Right lung (tissue), 5 donors: ENCODE measurements around the gene NUP107. TPM values are rescaled to one million over a fixed set of nuclear protein-coding genes. Genes with fewer than 3 reads are reported as not detected.

Experiments
- DNase-seq, 2 donors: peaks; one replicate each; pipeline ENCODE4 v3.0.0-alpha.2; 2013
- polyA plus RNA-seq, 5 donors: library from polyadenylated mRNA; unstranded; fragments of 120-200 nt; gene quantifications; one replicate each; pipeline versions ENCODE4 v1.2.1 to v1.2.3, GENCODE V29; 2013; ENCODE audit warnings: inconsistent platforms in 1 of 5, low replicate concordance in 1 of 5; ENCODE audit not compliant: insufficient read length in 5 of 5, insufficient read depth in 1 of 5

The NUP107 gene
- polyA plus RNA-seq, 5 donors: 53.9 to 95.6 (median 75.2) TPM

DNA sequence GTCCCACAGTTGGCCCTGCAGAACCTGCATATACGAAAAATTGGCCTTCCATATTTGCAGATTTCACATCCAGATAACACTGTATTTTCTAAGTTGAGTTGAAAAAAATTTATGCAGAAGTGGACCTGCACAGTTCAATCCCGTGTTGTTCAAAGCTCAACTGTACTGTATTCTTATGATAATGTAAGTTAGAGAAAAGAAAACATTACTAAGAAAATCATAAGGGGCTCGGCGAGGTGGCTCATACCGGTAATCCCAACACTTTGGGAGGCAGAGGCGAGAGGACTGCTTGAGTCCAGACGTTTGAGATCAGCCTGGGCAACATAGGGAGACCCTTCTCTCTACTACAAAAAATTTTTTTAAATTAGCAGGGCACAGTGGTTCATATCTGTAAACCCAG lies 41.0 kb downstream of the NUP107 start:
- no peak for DNase-seq

DNA sequence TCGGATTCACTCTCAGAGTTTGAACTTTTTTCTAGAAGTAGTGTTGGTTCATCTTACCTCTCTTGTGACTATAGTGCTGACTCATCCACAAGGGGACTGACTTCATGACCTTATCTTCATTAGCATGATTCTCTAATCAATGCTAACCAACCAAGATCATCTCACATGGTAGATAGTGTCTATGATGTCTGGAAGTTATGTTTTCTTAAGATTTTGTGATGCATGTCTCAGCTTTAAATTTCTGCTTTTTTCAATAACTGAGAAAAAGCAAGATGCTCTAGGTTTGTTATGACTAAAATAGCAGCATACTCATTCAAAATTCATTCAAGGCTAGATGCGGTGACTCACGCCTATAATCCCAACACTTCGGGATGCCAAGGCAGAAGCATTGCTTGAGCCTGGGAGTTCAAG lies 46.9 kb downstream of the NUP107 start:
- DNase-seq: no peak

DNA sequence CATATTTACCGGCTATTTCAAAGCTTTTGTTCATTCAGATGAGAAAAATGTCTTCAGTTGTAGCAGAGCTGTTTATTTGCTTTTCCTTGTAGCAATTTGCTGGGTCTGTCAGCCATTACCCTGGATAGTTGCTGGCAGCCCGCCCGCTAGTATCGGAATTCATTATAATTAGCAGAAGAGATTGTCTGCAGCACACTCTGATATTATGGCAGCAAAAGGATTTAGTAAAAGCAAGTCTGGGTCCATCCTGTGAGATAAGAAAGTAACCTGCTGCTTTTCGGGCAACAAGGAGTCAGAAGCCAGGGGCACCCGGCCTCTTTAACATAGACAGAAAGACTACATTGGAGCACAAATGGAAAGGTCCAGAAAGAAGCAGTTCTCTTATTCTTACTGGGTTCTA lies 53.1 kb downstream of the NUP107 start:
- no peak for DNase-seq

DNA sequence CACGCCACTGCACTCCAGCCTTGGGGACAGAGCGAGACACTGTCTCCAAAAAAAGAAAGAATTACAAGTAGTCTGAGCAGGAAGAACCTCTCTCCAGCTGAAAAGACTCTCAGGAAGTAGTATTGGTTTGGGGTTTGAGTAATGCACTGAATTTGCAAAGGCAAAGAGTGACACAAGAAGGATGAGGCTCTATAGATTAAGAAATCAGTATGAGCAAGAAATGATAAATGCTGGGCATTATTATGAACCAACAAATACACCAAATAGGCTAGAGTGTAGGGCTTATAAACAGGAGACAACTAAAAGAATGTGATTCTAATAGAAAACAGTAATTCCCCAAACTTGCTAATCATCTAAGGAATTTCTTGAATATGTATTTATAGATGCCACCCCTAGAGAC lies 56.6 kb downstream of the NUP107 start:
- DNase-seq: no peak

DNA sequence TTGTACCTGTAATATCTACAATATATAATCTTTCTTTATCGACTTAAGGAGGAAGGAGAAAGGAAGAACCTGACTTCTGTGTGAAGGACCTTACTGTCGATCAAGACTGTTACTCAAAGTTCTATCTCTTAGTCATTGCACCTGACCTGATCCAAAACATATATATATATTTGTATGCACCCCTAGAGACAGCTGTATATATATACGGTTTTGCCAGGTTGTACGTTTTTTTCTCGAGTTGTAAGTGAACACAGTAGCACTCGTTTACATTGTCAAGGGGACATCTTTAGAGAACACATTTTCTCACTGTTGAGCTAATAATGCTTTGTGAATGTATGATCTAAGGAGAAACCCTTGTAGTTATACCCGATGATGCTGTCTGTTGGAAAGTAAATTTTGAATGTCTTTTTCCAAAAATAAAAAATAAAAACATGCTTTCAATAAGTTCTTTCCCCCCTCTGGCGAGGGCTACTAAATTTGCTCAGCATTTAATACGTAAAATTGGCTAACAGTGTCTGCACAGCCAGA lies 58.7 kb downstream of the NUP107 start:
- DNase-seq: no peak

DNA sequence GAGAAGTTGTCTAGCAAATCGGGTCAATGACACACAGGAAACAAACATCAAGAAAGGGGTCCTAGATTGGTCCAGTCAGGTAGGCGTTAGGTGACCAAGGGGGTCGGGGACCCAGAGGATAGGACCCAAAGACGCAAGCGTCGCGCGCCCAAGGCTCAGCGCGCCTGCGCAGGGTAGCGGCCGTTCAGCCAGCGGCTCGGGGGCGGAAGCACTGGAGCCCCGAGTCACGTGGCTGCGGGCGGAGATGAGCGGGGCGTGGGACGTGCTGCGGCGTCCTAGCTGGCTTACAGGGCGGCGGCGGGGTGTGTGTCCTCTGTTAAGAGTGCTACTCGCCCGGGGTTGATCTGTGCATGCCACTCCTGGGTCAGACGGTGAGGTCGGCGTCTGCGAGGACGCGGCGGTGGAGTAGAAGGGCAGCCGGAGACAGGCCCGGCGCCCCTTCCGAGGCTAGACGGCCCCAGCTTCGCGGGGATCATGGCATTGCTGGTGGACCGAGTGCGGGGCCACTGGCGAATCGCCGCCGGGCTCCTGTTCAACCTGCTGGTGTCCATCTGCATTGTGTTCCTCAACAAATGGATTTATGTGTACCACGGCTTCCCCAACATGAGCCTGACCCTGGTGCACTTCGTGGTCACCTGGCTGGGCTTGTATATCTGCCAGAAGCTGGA lies 59.3 kb downstream of the NUP107 start, which contains the start of gene SLC35E3:
TSS of gene SLC35E3 (plus strand) at position 273 of the 668 bp plus-strand sequence. CDS start at position 475, 202 bp downstream.
- peak; percentile 88 for DNase-seq

DNA sequence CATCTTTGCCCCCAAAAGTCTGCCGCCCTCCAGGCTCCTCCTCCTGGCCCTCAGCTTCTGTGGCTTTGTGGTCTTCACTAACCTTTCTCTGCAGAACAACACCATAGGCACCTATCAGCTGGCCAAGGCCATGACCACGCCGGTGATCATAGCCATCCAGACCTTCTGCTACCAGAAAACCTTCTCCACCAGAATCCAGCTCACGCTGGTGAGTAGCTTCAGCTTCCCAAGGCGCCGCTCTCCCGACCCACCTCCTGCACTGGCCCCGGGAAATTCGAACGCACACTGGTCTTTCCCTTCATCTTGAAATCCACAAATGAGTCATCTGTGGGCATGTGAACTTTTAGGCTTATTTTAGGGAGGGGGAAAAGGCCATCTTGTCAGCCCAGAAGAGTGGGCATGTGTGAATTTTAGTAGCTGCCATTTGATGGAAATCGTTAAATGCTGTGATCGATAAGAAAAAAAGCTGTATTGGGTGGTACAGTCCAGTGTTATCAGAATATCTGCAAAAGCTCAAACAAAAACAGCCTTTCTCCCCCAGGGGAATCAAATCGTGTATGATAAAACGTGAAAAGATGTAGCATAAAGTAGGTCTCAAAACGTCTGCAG lies 59.9 kb downstream of the NUP107 start:
- DNase-seq: peak; percentile 40 to 47

DNA sequence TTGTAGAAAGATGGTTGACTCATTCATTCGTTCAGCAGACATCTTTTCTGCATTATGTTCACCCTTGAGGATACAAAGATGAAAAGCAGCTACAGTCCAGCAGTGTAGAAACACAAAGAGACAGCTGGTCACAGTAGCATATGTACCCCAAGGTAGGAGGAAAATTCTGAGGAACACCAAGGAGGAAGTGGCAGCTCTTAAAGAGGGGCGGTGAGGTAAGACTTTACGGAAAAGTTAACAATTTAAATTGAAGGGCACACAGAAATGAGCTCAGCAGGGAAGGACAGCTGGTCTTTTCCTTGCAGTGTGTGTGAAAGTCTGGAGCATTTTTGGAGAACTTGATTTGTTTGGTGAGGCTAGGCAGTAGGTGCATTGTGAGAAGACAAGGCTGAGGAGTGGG lies 62.7 kb downstream of the NUP107 start:
- no peak for DNase-seq

DNA sequence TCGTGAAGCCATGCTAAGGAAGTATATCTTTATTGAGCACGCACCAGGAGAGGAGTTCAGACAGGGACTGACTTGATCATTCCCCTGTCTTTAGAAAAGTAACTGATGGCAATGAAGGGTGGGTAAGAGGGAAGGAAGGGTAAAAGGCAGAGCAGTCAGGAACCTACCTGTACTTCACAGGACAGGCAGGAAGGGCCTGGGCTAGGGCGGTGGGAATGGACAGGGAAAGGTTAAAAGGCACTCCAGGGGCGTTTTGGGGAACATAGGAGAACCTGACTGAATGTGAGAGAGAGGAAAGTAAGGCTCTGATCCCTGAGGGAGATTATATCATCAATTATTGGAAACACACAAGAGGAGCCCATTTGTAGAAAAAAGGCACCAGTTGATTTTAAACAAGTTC lies 63.1 kb downstream of the NUP107 start:
- no peak for DNase-seq

DNA sequence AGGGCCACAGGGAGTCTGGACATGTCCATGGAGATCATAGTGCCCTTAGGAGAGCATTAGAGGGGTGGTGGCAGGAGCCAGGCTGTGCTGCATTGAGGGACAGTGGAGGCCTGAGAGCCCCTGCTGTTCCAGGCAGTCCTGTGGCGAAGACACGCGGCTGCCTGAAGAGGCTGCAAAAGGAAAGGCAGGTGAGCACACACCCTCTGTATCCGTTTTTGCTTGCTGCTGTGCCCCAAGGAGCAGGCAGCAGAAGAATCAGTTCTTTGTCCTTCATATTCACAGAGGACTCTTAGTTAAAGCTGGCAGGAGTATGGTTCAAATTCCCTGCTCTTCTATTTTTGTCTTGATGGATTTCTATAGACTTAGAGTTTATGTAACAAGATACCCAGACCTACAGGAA lies 63.7 kb downstream of the NUP107 start:
- DNase-seq: no peak

DNA sequence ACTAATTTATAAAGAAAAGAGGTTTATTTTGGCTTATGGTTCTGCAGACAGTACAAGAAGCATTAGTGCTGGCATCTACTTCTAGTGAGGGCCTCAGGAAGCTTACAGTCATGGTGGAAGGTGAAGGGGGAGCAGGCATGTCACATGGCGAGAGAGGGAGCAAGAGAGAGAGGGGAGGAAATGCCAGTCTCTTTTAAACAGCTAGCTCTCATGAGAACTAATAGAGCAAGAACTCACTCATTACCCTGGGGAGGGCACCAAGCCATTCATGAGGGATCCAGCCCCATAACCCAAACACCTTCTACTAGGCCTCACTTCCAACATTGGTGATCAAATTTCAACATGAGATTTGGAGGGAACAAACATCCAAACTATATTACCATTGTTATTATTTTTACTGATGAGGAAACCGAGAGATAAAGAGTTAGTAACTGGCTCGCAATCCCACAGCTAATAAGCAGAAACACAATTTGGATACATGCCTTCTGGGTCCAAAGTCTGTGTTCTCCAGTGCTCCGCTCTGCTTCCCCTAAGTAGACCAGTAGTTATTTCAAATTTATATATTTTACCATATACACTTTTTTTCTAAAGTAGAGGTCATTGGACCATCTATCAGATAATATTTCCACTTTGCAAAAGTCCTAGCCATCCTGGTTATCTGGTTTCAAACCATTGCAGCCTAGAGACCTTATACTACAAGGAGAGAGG lies 68.9 kb downstream of the NUP107 start:
- no peak for DNase-seq

DNA sequence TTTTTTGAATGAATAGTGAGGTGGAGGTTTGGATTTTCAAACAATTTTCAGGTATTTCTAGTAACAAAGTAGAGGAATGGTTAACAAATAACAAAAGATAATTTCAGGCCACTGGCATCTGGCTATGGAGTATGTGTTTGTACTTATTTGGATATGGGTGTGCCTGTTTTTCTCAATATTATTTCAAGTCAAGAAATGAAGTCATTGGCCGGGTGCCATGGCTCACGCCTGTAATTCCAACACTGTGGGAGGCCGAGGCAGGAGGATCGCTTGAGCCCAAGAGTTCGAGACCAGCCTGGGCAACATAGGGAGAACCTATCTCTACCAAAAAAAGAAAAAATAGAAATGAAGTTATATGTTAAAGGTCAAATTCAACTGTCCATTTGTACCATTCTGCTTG lies 73.1 kb downstream of the NUP107 start:
- no peak for DNase-seq

DNA sequence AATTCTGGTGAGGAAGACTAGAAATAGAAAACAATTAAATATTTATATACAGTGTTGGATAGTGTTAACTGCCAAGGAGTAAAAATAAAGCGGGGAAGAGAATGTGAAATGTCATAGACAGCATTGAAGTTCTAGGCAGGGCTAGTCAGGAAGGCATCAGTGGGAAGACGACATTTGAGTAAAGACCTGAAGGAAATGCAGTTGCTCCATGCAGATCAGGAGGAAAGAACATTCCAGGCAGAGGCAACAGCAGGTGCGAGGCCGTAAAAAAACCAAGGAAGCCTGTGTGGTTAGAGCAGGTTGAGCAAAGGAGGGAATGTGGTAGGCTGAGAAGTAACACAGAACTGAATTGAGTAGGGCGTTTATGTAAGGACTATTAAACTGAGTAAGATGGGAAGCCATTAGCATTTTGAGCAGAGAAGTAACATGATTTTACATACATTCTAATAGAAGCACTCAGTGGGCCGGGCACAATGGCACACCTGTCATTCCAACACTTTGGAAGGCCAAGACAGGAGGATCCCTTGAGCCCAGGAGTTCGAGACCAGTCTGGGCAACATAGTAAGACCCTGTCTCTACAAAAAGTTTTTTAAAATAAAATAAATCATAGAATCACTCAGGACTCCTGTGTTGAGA lies 74.1 kb downstream of the NUP107 start:
- no peak for DNase-seq

DNA sequence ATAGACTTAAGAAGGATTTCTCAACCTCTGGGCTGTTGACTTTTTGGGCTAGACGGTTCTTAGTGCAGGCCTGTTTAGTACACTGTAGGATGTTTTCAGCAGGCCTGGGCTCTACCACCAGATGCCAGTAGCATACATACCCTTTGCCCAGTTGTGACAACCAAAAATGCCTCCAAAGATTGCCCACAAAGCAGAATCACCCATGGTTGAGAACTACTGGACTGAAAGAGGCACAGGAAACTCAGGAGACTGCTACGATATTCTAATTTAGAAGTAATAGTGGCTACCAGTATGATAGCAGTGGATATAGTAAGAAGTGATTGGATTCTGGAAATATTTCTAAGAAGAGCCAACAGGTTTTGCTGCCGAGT lies 74.6 kb downstream of the NUP107 start:
- DNase-seq: no peak

DNA sequence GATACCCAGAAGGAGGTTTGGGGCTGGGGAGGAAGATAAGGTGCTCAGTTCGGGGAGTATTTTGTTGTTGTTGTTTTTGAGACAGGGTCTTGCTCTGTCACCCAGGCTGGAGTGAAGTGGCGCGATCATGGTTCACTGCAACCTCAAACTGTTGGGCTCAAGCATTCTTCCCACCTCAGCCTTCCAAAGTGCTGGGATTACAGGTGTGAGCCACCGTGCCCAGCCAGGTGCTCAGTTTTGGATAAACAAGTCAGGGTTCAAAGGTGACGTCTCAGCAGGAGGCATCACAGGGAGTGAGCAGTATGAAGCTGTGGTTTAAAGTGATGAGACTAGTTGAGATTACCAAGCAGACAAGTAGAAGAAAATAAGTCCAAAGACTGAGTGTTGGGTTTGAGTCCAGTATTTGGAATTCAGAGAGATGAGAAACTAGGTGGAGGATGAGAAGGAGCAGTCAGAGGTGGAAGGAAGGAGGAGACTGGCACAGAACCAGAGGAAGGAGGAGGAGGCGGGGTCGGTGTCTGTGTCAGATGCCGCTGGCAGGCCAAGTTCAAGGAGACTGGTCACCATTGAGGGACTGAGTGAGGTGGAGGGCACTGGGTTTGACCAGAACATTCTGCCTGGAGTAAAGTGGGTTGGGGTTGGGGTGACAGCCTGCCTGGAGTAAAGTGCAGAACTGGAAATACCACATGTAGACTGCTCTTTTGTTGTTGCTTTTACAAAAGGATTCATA lies 75.3 kb downstream of the NUP107 start:
- no peak for DNase-seq

DNA sequence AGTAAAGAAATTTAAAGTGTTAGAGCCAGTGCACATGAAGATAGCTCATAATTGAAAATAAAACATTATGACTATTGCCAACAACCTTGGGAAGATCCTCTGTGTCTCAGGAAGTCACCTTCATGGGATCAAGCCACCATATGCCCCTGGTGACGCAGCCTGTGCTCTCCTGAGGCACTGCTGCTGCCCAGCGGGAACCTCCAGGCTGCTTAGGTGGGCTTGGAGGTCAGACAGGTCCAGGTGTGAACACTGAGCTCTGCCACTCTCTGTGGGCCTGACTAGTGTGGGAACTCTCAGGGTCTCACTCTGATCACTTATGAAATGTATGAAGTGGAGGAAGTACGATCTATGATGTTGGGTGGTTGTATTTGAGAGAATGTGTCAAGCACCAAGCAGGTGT lies 75.9 kb downstream of the NUP107 start:
- DNase-seq: no peak

DNA sequence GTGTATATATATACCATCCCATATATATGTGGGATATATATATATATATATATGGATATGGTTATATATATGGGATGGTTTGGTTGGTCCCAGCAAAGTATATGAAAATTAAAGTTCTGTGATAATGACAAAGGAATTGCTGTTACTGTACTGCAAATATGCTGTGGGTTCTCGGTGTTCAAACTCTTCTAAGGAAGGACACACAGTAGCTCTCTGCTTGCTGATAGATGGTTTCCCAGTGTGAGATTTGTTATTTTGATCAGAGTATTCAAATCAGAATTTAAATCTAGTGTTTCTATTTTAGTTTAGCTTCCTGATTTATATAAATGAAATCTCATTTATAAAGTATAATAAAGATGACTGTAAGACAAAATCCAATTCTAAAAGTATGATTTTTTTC lies 78.9 kb downstream of the NUP107 start:
- no peak for DNase-seq

DNA sequence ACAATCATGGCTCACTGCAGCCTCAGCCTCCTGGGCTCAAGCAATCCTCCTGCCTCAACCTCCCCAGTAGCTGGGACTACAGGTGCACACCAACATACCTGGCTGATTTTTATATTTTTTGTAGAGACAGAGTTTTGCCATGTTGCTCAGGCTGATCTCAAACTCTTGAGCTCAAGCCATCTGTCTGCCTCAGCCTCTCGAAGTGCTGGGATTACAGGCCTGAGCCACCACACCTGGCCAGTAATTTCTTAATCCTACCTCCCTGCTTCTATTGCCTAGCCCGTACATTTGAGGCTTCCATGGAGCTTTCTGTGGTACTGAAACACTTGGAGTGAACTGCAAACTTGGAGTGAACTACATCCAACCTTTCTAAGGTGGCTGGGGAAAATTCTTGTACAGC lies 79.9 kb downstream of the NUP107 start:
- no peak for DNase-seq

DNA sequence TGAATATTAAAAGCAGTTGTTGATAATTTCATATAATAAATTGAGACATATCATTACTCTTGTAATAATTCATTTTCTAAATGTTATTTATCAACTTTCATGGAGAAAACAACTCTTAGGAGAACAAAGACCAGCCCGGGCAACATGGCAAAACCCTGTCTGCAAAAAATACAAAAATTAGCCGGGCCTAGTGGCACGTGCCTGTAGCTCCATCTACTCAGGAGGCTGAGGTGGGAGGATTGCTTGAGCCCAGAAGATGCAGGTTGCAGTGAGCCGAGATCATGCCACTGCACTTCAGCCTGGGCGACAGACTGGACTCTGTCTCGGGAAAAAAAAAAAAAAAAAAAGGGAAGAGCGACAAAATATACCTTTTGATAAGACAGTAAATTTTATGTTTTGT lies 80.4 kb downstream of the NUP107 start:
- no peak for DNase-seq

DNA sequence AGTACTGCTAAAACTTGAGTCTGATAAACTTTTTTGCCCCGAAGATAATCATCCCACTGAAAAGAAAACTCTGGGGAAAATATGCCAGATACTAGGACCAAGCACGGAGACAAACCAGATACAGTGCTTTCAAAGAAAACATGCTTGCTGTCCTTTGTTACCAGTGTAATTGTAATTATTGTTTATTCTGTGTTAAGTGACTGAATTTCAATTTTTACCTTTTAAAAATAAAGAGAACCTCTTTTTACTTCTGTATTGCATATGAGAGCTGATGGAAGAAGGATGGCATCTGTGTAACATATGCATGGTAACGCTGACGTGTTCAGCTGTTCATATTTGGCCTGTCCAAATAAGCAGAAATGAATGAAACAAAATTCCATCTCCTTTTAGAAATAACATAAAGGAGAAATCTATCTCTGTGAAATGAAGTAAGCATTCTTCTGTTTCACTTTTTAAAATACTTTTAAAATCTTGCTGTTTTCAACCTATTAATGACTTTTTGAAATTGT lies 81.7 kb downstream of the NUP107 start:
- no peak for DNase-seq

DNA sequence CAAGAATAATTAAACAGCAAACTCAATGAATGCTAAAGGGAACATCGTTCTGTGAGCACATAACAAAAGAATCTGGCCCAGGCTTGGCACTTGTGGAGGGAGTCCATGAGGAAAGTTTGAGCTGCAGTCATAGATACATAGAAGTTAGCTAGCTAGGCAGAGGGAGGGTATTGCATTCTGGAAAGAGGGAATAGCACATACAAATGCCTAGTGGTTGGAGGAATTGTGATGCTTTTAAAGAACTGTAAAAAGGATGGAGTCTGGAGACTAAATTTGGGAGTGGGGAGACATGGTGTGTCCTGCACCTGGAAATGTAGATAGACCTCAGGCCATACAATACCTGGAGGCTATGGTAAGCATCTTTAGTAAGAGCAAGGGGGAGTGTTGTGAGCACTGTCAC lies 83.2 kb downstream of the NUP107 start:
- no peak for DNase-seq
